ENCODE measurements around the gene COQ8B.
A peak's percentile ranks its signal among the peaks of the same experiment; 100 is the strongest.

COQ8B gene

DNA sequence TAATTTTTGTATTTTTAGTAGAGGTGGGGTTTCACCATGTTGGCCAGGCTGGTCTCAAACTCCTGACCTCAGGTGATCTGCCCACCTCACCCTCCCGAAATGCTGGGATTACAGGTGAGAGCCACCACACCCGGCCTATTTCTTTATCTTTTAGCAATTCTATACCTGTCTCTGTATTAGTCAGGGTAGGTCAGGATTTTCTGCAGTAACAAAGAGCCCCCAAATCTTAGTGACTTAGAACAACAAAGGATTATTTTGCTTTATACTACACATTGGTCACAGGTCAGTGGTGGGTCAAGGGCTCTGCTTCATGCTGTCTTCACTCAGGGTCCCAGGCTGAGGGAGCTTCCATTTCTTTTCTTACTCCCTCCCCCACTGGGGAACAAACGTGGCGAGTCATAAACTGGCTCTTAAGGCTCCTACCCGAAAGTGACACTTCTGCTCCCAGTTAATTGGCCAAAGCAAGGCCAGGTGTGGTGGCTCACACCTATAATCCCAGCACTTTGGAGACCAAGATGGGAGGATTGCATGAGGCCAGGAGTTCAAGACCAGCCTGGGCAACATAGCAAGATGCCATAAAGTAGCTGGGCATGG lies 7.1 kb upstream of the COQ8B start:
- H3K36me3 ChIP-seq (replicated peaks), result peaks cover 41% of the 10 kb centered on the region
- in situ Hi-C loops (cut with HindIII; ENCODE audit: low pct_ligation_motif_present, low sequenced_read_pairs), result no loop called here
- DNase-seq, result no peak
- no peak overlapping the region for H3K4me3 ChIP-seq (ENCODE audit: low read depth, low read length)
- H3K27me3 ChIP-seq (replicated peaks), result no peaks in the 10 kb centered on the region
- H3K27ac ChIP-seq, result no peak overlapping the region
- TF ChIP-seq, protein P1, sequence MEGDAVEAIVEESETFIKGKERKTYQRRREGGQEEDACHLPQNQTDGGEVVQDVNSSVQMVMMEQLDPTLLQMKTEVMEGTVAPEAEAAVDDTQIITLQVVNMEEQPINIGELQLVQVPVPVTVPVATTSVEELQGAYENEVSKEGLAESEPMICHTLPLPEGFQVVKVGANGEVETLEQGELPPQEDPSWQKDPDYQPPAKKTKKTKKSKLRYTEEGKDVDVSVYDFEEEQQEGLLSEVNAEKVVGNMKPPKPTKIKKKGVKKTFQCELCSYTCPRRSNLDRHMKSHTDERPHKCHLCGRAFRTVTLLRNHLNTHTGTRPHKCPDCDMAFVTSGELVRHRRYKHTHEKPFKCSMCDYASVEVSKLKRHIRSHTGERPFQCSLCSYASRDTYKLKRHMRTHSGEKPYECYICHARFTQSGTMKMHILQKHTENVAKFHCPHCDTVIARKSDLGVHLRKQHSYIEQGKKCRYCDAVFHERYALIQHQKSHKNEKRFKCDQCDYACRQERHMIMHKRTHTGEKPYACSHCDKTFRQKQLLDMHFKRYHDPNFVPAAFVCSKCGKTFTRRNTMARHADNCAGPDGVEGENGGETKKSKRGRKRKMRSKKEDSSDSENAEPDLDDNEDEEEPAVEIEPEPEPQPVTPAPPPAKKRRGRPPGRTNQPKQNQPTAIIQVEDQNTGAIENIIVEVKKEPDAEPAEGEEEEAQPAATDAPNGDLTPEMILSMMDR (IDR thresholded peaks at IDR 0.05; ENCODE audit: low read depth, low read length, missing control alignments), result no peak

DNA sequence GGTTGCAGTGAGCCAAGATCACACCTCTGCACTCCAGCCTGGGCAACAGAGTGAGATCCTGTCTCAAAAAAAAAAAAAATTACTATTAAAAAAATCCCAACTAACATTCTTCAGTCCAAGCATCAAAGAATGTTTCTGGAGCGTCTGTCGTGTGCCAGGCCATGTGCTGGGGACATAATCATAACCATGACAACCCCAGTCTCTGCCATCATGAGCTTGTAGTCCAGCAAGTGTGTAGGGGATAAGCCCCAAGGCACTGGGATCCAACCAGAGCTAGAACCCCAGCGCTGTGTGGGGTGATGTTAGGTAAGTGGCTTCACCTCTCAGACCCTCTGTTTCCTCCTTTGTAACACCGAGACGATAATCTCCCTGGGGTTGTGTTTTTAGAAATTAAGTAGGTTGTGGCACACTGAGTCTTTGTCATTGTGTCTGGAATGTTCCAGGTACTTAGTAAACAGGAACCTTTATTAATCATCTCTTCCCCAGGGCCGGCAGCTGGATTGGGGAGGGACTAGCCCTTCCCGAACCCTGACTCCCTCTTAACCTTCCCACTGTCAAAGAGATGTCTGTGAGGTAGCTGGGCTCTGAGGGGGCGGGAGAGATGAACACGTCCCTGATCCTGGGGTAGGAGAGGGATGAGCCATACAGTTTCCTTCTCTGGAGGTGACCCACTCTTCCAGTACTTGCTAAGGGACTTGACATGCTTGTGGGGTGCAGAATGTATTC lies 5.4 kb upstream of the COQ8B start:
- in situ Hi-C loops (cut with HindIII; ENCODE audit: low pct_ligation_motif_present, low sequenced_read_pairs), result no loop called here
- no peak for DNase-seq
- TF ChIP-seq, protein P1 (IDR thresholded peaks at IDR 0.05; ENCODE audit: low read depth, low read length, missing control alignments), result no peak
- Histone ChIP-seq H3K36me3 (replicated peaks) (peaks cover 26% of the 10 kb centered on the region), H3K4me3 (ENCODE audit: low read depth, low read length) (no peak overlapping the region), H3K27me3 (replicated peaks) (no peaks in the 10 kb centered on the region), H3K27ac (no peak overlapping the region)

DNA sequence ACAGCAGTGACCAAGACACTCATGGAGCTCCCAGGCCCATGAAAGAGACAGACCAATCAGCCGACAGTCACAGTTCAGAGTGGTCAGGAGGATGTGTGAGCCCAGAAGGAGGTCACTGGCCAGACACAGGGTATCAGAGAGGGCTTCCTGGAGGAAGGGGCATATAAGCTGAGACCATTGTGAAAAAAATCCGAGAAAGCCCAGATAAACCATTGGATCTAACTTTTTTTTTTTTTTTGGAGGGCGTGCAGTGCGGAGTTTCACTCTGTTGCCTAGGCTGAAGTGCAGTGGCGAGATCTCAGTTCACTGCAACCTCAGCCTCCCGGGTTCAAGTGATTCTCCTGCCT lies 4.4 kb upstream of the COQ8B start:
- no peak for DNase-seq
- Histone ChIP-seq H3K36me3 (replicated peaks) (peaks cover 17% of the 10 kb centered on the region), H3K27ac (no peak overlapping the region), H3K27me3 (replicated peaks) (no peaks in the 10 kb centered on the region), H3K4me3 (ENCODE audit: low read depth, low read length) (no peak overlapping the region)
- TF ChIP-seq, protein P1 (IDR thresholded peaks at IDR 0.05; ENCODE audit: low read depth, low read length, missing control alignments), result no peak
- in situ Hi-C loops (cut with HindIII; ENCODE audit: low pct_ligation_motif_present, low sequenced_read_pairs), result no loop called here

DNA sequence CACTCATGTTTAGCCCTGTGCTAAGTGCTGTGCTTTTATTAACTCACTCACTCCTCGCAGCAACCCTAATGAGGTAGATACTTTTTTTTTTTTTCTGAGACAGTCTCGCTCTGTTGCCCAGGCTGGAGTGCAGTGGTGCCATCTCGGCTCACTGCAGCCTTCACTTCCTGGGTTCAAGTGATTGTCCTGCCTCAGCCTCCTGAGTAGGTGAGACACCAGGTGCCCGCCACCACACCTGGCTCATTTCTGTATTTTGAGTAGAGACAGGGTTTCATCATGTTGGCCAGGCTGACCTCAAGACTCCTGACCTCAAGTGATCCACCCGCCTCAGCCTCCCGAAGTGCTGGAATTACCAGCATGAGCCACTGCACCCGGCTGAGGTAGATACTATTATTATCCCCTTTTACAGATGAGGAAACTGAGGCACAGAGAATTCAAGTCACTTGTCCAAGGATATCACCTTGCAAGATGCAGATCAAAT lies 2.8 kb upstream of the COQ8B start:
- H3K27ac ChIP-seq, result no peak overlapping the region
- no peak for DNase-seq
- peak overlapping the region; percentile 76 for H3K4me3 ChIP-seq (ENCODE audit: low read depth, low read length)
- H3K27me3 ChIP-seq (replicated peaks), result no peaks in the 10 kb centered on the region
- TF ChIP-seq, protein P1 (IDR thresholded peaks at IDR 0.05; ENCODE audit: low read depth, low read length, missing control alignments), result no peak
- H3K36me3 ChIP-seq (replicated peaks), result peaks cover 7% of the 10 kb centered on the region
- in situ Hi-C loops (cut with HindIII; ENCODE audit: low pct_ligation_motif_present, low sequenced_read_pairs), result no loop called here

DNA sequence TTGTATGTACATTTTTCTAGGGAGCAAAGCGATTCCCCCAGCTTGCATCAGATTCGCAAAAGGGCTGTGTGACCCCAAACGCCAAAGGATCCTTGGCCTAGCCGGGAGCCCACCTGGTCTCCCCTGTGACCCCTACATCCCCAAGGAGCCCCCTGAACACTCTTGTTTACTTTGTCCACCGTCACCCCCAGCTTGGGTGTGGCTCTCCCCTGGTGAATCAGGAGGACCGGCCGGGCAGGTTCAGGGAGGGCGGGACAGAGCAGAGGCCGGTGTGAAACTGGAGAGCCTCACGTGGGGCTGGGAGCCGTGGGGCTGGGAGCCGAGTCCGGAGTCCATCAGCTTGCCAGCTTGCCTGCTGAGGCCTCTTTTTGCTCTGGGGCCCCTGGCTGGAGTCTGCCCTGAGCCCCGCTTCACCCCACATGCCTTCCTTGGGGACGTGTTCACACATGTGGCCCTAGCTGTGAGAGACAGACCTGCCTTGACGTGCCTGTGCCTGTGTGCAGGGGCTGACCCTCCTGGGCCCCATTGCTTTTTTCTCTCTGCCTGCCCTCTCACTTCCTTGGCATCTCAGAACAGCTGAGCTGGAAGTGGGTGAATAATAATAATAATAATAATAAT lies 2.2 kb upstream of the COQ8B start:
- peak; percentile 21 for DNase-seq
- in situ Hi-C loops (cut with HindIII; ENCODE audit: low pct_ligation_motif_present, low sequenced_read_pairs), result no loop called here
- TF ChIP-seq, protein P1 (IDR thresholded peaks at IDR 0.05; ENCODE audit: low read depth, low read length, missing control alignments), result no peak
- Histone ChIP-seq H3K4me3 (ENCODE audit: low read depth, low read length) (peak overlapping the region; percentile 76), H3K27me3 (replicated peaks) (no peaks in the 10 kb centered on the region), H3K36me3 (replicated peaks) (peaks cover under 1% of the 10 kb centered on the region), H3K27ac (peak overlapping the region; percentile 99)

Data from brain microvascular endothelial cell (primary cell).